DLD1 (cell line): ENCODE measurements around the gene MSI2.

Experiments
- in situ Hi-C: cut with HindIII; loops from 2 replicates; pipeline ENCODE4 v1.10.0; 2017; ENCODE audit warnings: low sequenced_read_pairs

Gene MSI2

DNA sequence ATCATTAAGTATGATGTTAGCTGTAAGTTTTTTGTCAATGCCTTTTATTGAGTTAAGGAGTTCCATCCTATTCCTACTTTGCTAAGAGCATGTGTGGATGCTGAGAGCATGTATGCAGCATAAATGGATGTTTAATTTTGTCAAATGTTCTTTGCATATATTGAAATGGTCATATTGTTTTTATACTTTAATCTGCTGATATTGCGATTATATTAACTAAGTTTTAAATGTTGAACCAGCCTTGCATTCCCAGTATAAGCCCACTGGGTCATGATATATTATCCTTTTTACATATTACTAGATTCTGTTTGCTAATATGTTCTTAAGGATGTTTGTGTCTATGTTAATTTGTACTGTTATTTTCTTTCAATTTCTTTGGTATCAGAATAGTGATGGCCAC, 435.6 kb downstream of the MSI2 start:
- in situ Hi-C loops = no loop called here

DNA sequence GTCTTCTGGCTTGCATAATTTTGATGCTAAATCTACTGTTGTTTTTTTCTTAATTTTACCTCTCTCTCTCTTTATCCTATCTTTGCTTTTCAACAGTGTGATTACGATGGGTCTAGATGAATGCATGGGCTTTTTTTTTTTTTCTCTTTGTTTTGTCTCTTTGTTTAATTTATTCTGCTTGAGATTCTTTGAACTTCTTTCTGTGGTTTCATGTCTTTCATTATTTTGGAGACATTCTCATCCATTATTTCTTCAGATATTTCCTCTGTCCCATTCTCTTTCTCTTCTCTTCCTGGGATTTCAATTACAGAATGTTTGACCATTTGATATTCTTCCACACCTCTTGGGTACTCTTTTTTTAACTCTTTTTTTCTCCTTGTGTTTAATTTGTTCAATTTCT, 436.4 kb downstream of the MSI2 start:
- in situ Hi-C loops = no loop called here

DNA sequence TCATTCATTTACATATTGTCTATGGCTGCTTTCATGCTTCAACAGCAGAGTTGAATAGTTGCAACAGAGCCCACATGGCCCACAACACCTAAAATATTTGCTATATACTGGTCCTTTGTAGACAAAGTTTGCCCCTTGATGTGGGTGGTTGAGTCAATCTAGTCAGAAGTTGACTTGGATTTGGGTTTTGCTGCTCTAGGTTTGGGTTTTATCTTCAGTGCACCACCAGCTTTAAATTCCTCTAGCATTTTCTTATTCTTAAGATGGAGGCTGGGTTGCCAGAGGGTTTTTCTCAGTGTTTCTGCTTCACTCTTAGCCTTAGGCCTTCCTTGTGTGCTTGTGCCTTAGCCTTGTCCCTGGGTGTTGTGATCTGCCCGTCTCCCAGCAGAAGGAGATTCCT, 437.7 kb downstream of the MSI2 start:
- in situ Hi-C loops = no loop called here

DNA sequence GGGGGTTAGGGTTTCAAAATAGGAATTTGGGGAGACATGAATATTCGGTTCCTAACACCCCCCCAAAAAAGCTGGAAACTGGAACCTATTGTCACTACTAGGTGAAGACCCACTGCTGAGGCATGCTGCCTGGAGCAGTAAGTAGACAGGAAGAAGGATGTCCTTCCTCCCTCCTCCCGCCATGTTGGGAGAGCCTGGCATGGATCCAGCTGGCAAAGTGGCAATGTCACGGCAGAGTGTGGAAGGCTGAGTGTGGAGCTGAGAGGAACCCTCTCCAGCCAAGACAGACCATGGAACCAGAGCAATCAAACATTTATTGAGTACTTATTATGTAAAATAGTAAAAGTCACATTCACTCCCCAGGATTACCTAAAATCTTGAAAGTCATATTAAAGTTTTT, 439.7 kb downstream of the MSI2 start:
- in situ Hi-C loops = no loop called here

DNA sequence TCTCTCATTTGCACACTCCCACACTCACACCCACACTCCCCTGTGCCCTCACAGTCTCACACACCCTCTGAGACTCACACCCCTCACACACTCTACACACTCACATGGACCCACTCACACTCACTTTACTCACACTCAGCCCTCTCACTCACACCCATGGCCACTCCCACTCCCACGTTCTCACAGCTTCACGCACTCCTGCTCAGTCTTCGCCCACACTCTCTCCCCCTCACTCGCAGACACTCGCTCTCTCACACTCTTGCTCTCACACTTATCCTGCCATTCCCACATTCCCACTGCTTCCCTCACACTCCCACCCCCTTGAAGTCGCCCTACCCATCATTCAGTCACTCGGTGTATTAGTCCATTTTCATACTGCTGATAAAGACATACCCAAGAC, 440.9 kb downstream of the MSI2 start:
- in situ Hi-C loops = no loop called here

DNA sequence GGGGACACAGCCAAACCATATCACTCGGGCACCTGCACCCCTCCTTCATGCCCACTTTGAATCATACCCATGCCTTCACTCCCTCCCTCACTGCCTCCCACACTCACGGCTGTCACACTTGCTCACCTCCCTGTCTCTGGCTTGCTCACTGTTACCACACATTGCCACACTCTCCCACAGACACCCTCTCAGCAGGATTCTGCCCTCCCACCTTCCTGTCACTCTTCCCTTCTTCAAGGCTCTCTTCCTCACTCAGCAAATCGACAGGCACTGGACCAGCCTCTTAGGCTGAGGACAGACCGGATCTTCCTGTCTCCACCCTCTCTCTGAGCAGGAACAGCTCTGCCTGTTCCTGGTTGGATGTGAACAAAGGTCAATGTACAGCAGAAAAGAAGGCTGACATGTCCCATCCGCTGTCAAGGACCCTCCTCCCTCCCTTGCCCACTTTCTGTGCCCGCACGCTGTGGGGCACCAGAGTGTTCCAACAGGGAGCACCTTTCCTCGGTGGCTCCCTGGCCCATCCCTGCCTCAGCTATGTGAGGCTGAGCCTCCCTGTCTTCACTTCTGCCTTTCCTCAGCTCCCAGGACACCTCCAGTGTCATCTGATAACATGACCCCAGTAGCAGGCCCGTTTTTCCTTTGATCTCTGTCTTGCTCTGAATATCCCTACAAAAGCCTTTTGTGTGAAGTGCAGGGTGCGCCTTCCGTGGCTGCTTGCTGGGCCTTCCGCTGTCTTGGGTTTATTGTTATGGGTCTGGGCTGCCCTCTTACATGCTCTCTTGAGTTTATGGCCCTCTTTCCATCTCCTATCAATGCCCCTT, 441.8 kb downstream of the MSI2 start:
- in situ Hi-C loops = no loop called here

DNA sequence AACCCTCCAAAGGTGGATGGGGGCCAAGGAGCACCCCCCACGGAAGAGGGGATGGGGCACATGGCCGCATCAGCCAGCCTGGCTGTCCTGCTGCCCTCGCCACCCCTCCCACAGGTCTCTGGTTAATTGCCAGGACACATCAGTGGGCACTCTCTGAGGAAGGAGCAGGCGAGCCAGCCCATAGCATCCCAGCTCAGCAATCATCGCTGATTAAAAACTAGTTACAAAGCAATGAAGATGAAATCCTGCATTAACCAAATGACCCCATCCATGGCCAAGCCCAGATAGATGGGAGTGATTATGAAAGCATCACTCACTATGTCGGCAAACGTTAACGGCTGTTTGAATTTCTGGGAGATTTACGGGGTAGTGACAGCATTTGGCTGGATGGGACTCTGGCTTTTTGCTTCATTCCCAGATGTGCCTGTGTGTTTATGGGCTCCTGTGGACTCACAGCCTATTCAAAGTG, 443.5 kb downstream of the MSI2 start:
- in situ Hi-C loops = no loop called here

DNA sequence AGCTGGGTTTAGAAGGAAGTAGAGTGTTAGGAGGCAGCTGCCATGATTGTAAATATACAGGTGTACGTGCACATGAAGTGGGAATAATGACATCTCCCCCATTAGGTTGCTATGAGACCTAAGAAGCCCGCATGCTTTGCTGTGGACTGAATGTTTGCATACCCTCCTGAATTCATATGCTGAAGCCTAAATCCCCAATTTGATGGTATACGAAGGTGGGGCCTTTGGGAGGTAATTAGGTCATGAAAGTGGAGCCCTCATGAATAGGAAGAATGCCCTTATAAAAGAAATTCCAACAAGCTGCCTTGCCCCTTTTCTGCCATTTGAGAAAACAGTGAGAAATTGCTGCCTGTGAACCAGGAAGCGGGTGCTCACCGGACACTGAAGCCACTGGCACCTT, 444.8 kb downstream of the MSI2 start:
- in situ Hi-C loops = no loop called here

DNA sequence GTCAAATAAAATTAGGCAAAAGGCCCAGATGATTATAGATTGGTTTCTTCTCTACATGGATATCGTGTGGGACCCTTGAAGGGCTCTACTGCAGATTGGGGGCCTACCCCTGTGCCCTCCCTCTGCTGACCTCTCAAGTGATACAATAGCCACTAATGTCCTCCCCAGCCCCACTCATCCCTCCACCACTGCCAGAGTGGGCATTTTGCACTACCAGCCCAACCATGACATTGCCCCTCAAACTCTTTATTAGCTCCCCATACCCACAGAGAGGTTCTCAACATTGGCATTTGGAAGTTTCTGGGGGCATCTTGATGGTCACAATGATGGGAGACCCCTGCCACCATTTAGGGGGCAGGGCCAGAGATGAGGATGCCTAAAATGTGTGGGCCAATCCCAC, 446.9 kb downstream of the MSI2 start:
- in situ Hi-C loops = no loop called here

DNA sequence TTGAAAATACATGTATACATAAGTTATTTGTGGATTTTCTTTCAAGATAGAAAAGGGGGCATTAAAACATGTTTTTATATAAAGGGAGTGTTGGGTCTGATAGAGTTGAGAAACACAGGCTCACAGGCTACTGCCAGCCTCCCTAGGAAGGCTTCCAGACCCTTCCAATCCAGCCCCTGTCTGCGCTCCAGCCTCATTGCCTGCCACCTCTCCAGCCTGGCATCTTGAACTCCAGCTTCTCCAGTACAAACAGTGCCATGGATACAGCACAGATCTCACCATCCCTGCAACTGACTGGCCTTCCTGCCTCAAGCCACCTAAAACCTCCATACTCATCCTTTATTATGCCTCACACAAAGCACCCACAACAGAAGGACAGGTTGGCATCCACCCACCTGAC, 448.1 kb downstream of the MSI2 start:
- in situ Hi-C loops = no loop called here

DNA sequence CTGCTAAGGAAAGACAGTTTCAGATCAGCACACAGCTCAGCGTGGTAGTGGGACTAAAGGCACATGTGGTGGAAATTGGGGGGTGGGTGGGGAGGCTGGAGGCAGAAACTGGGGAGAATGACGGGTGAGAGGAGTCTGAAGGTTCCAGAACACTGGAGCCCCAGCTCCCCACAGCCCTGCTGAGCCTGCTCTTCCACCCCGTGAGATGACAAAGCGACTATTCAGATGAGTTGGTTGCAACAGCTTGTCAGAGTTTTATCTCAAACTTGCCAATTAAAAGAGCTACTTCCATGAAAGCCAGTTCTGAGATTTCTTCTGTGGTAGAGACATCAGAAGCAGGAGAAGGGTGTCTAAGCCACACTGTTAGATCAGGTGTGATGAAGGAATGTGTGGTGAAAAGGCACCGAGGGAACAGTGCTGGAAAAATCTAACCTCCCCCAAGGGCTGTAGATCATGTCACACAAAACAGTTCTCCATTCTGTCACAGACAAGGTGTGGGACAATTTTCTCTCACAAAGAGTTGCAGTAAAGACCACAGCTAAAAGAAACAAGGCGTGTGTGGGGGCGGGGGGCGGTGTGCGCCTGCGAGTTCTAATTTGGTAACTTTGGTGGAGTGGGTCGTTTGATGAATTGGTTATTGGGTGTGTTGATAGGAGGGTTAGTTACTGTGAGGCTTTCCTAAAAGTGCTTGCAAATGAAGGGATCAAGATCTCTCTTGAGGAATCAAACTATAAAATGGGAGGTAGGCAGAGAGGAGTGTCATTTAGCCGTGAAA, 449.8 kb downstream of the MSI2 start:
- in situ Hi-C loops = no loop called here

DNA sequence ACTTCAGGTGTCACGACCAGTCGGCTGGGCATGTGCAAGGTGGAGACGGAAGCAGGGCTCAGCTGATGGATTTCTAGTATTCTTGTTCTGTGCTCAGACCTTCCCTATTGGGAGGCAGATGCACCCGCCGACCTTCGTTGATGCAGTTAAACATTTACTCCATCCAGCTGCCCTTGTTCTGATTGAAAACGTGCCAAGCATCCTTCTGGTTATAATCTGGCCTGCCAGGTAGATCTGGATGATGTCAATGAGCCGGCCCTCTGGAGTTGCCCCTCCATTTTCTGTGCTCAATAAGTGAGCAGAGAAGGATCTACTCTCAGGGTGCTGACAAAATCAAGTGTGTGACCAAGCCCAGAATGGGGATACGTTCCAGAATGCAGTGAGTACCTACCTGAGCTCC, 450.4 kb downstream of the MSI2 start:
- in situ Hi-C loops = no loop called here

DNA sequence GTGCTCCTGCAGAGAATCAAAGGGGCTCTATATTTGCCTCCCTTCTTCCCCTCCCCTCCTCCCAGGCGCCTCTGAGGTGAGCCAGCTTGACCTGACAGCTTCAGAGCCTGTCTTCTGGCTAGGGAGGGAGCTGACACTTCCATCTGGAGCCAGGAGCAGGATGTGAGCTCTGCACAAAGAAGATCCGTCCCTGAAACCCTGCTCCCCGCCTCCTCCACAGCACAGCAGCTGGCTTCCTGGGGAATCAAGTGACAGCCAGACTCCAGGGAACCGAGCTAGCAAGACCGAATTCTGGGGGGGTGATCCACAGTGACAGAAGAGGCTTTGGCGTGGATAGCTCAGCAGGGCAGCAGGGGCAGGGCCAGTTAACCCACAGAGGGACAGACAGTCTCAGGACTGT, 451.6 kb downstream of the MSI2 start:
- in situ Hi-C loops = no loop called here

DNA sequence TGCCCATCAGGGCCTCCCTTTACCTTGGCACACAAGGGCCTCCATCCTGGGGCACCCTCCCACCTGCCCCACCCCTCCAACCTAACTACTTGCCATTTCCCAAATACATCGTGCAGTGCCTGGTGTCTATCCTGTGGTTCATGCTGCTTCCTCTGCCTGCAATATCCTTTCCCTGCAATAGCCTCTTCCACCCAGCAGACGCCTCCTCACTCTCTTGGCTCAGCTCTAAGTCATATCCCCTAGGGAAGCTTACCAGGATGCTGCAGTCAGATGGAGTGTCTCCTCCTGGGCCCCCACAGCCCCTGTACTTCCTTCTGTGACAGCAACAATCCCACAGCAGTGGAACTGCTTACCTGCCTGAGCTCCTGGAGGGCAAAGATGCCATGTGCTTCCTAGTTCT, 452.1 kb downstream of the MSI2 start:
- in situ Hi-C loops = no loop called here

DNA sequence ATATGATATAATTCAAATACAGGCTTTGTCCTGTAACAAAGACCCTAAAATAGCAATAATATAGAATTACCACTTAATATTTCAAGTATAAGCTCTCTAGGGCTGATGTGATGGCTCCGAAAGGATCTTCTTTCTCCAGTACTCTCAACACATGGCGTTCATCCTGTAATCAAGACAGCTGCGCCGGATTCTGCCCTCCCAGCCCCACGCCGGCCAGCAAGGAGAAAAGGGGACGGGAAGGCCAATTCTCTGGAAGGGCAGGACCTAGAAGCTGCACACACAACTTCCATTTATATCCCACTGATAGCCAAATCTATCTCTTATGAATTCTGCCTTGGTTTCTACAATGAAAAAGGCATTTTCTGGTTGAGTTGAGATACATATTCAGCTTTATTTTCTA, 456.8 kb downstream of the MSI2 start:
- in situ Hi-C loops = no loop called here

DNA sequence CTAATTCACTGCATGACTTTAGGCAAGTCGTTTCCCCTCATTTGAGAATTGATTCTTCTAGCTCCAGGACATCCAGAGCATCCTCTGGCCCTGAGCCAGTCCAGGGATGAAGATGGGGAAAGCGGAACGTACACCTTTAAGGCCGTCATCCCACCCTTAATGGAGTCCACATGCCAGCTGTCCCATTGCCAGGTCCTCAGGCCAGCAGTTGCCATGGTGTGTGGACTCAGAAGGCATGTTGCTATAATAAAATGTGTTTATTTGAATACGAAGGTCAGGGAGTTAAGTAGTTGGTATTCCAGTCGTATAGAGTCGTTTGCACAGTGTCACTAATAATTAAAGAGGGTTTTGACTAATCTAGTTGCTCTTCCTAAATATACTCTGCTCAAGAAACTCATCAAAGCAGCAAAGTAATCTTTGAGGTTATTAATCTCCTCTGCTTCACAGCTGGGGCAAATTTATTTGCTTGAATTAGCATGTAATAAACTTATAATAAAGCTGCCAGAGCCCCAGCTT, 458.4 kb downstream of the MSI2 start:
- in situ Hi-C loops = no loop called here

DNA sequence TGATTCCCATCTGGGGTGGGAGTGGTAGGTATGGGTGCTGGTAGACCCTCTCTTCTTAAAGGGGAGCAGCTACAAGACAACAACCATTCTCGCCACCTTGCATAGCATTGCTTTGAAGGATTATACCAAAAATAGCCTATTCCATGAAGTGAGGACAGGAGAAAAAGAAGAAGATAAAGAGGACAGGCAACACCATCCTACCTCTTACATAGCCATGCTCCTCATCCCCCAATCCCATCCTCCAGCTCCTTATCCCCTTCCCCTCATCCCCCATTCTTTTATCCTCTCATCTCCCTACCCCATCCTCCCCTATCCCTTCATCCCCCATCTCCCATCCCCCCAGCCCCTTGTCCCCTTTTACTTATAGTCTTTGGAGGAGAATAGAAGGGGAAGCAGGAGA, 459.7 kb downstream of the MSI2 start:
- in situ Hi-C loops = no loop called here

DNA sequence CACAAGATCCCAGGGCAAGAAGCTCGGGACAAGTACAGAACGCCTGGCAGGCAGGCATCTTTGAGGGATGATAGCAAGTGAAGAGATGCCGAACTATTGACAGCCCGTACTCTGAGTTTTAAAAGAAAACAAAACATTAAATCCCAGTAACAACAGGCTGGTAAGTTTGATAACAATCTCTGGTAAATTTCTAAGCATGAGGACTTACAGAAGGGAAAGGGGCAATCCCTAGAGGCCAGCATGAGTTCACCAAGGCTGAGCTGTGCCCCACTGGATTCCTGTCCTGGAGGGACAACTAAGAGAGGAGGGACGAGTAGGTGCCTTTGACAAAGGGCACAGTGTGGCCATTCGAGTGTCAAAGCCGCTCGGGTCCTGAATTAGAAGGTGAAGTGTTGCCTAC, 462.6 kb downstream of the MSI2 start:
- in situ Hi-C loops = no loop called here

DNA sequence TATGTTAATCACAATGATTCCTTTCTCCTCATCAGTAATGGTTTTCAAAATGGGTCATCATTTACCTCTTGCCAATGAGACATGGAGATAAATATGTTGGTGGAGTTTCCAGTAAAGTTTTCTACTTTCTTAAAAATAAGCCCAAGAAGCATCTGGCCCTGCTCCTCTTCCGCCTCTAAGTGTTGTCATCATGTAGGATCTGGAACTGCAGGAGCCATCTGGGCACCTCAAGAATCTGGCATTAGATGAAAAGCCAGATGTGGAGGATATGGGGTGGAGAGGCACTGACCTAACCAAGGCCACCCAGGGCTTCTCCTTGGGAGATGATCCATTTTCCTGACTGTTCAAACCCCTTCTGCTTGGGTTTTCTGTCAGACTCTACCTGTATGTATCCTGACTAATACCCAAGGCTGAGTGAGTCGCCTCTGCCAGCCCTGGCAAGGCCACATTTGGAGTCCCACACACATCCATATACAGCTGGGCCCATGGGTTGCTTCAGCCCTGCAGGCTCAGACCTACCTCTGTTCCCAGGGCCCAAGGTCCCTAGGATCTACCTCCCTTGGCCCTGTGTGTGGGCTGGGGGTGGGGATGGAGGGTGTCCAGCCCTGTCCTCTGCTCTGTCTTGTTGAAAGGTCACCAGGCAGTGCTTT, 464.2 kb downstream of the MSI2 start:
- in situ Hi-C loops = no loop called here

DNA sequence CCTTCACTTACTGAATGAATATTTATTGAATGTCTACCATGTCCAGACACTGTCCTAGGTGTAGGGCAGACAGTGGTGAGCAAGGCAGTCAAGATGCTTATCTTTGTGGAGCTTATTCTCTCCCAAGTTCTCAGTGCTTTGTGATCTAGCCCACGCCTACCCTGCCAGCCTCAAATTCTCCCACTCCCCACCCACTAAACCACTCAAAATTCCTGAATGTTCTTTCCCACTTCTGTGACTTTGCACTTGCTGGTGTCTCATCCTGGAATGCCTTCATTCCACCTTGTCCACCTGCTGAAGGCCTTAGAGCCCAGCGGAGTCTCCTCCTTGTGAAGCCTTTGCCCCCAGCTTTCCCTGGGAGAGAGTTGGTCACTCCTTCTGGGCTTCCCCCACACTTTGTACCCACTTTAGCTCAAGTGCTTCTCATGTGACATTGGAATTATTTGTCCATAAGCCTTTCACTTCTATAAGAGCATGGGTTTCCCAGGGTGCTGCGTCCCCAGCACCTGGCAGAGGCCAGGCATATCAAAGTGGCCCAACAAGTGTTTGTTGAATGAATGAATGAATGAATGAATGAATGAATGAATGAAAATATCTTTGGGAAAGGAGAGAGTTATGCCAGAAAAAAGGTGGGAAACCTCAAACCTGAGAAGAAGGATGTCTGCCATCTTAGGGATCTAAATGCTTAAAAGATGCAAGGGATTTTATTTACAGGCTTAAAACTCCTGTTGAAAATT, 465.8 kb downstream of the MSI2 start:
- in situ Hi-C loops = no loop called here

DNA sequence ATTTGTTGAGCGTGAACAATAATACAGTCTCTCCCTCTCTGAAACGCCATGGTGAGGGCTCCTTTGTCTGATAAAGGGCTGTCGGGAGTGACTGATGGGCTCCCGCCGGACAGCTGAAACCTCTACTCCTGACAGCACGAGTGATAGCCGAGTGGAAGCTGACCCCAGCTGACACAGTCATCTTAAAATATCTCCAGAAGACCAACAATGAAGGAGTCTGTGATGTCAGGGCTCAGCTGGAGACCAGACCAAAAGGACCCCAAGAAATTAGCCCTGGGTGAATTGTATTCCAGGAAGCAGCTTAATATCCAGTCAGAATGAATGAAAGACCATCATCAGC, 466.4 kb downstream of the MSI2 start:
- in situ Hi-C loops = no loop called here
